ENCODE results near the gene NCCRP1. TPM values are rescaled to one million over a fixed set of nuclear protein-coding genes. Genes with fewer than 3 reads are reported as not detected.
A peak's percentile ranks its signal among the peaks of the same experiment; 100 is the strongest.

Gene NCCRP1
- polyA plus RNA-seq, 4 donors: 0.08 to 3.9 (median 1.1) TPM

DNA sequence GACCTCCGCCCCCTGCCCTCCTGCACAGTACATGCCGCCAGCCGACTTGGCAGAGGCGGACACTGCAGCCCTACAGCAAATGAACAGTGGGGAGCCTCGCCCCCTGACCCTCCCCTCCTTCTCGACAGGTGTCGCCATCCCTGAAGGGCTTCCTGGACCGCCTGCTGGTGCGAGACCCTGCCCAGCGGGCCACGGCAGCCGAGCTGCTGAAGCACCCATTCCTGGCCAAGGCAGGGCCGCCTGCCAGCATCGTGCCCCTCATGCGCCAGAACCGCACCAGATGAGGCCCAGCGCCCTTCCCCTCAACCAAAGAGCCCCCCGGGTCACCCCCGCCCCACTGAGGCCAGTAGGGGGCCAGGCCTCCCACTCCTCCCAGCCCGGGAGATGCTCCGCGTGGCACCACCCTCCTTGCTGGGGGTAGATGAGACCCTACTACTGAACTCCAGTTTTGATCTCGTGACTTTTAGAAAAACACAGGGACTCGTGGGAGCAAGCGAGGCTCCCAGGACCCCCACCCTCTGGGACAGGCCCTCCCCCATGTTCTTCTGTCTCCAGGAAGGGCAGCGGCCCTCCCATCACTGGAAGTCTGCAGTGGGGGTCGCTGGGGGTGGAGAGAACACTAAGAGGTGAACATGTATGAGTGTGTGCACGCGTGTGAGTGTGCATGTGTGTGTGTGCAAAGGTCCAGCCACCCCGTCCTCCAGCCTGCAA lies 18.3 kb upstream of the NCCRP1 start:
- DNase-seq (ENCODE audit: low read depth in 4 of 4, low spot score in 3 of 4): no peak

DNA sequence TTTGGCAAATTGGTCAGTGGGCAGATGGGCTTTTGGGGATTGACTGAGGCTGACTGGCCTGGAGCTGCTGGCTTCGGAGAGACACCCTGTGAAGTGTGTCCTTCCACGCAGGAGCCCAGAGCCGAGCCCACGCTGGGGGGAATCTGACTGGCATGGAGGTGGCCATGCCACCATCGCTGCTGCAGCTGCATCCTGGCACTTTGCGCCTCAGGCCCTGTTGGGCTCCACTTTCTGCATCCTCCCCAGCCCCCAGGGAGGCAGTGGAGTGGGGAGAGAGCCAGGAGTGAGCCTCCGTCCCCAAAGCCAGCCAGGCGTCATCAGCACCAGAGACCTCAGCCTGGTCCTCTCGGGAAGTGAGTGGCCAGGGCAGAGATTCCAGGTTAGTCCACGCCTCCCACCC lies 17.0 kb upstream of the NCCRP1 start:
- no peak for DNase-seq (ENCODE audit: low read depth in 4 of 4, low spot score in 3 of 4)

DNA sequence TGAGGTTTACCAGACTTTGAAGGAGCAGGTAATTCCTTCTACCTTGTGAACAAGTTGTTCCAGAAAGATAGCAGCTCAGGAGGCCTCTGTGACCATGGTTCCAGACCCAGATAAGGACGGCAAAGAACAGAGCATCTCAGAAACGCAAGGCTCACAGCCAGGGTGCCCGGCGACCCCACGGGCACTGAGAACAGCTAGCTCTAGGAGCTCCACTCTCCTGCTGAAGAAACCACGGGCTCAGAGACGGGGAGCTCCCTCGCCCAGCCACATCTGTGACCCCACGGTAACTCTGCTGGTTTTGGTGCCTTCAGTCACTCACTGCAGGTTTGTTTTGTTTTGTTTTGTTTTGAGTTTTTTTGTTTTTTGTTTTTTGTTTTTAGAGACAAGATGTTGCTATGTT lies 16.0 kb upstream of the NCCRP1 start:
- DNase-seq (ENCODE audit: low read depth in 4 of 4, low spot score in 3 of 4): no peak

DNA sequence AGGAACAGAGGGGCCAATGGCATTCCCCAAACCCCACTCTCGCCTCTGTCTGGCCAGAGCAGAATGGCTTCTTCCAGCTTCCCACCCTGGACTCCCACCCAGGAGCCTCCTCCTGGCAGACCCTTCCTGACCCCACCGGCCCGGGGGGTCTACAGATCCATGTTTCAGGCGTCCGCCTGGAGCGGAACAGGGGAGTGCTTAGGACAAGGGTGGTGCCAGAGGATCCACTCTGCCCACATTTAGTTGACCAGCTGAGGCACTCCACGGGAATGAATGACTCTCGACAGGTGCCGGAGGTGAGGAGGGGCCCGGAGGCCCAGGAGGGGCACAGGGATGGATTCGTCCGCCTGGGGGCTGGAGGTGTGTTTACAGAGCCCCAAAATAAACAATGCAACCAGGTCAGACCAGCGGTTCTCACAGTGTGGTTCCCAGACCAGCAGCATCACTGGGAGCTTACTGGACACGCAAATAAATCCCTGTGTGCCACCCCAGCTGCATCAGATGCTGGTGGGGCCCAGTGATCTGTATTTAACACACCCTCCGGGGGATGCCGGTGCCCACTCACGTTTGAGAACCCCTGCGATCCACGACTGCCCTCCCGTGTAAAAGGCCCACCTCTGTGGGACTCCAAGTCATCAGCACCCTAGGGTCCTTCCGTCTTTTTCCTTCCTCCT lies 15.1 kb upstream of the NCCRP1 start:
- no peak for DNase-seq (ENCODE audit: low read depth in 4 of 4, low spot score in 3 of 4)

DNA sequence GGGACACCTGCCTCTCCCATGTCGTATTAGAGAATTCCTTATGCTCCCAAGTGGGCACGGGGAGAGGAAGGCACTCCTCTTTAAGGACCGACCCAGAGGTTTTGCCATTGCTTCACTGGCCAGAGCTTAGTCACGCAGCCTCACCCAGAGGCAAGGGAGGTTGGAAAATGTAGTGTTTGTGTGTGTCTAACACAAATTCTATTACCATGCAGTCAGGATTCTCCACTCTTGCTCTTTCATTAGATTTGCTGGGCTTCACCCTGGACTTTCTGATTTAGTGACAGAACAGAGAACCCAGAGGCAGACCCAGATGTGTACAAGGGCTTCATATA lies 14.6 kb upstream of the NCCRP1 start:
- DNase-seq (ENCODE audit: low read depth in 4 of 4, low spot score in 3 of 4): no peak

DNA sequence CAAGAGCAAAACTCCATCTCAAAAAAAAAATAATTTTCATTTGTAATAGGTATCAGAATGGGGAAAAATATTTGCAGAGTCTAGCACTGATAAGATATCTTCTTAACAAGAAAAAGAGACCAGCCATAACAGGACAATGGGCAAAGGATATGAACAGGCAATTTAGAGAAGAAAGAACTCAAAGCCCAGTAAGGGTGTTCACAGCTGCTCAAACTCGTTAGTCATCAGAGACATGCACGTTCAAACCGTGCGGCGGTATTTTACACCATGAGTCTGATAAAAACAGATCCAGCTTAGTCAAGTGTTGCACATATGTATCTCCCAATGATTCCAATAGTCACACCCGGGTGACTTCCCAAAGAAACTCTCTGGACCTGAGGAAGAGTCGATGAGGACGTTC lies 13.7 kb upstream of the NCCRP1 start:
- DNase-seq (ENCODE audit: low read depth in 4 of 4, low spot score in 3 of 4): no peak

DNA sequence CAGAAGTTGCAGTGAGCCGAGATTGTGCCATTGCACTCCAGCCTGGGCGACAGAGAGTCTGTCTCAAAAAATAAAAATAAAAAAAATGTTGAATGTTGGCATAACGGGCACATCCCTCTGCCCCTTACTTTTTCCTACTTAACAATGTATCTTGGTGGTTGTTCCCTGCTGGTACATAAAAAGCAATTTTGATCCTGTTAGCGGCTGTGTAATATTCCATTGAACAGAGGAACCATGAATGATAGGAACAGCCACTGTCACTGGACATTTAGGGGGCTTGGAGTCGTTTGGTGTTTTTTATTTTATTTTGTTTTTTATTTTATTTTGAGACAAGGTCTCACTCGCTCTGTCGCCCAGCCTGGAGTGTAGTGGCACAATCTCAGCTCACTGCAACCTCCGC lies 10.4 kb upstream of the NCCRP1 start:
- no peak for DNase-seq (ENCODE audit: low read depth in 4 of 4, low spot score in 3 of 4)

DNA sequence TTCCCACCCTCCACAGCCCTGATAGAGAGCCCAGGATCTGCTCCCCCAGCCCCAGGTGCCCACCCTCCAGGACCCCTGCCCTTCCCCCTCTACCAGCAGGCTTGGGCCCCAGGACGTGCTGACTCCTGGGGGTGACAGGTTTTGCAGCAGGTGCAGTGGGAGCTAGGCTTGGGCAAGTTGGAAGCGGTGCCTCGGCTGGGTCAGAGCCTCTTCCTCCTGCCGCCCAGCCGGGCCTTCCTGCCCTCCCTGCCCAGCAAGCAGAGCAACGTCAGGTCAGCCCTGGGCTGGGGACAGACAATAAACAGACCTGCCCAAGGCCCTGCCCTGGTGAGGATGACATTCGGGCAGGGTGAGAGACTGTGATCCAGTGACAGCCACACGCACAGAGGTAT lies 9.2 kb upstream of the NCCRP1 start:
- DNase-seq (ENCODE audit: low read depth in 4 of 4, low spot score in 3 of 4): no peak

DNA sequence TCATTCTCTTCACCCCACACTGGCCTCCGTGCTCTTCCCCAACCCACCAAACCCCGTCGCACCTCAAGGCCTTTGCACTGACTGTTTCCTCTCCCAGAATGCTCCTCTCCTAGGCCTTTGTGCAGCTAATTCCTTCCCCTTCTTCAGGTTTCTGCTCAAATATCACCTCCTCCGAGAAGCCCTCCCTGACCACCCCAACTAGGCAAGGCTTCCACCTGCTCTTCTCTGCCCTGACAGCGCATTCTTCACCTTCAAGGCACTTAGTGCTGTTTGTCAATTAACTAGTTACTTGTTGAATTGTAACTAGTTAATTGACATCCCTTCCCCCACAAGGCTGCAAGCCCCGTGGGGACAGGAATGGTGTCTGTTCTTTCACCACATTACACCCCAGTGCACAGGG lies 7.8 kb upstream of the NCCRP1 start:
- DNase-seq (ENCODE audit: low read depth in 4 of 4, low spot score in 3 of 4): no peak

DNA sequence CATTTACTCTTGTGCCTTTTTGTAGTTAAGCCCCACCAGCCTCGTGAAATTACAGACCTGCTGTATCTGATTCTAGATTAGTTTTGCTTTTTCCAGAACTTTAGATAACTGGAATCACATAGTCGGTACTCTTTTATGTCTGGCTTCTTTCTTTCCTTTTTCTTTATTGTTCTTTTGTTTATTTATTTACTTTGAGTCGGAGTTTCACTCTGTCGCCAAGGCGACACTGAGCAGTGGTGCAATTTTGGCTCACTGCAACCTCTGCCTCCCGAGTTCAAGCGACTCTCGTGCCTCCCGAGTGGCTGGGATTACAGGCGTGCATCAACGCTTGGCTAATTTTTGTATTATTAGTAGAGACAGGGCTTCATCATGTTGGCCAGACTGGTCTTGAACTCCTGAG lies 6.0 kb upstream of the NCCRP1 start:
- no peak for DNase-seq (ENCODE audit: low read depth in 4 of 4, low spot score in 3 of 4)

DNA sequence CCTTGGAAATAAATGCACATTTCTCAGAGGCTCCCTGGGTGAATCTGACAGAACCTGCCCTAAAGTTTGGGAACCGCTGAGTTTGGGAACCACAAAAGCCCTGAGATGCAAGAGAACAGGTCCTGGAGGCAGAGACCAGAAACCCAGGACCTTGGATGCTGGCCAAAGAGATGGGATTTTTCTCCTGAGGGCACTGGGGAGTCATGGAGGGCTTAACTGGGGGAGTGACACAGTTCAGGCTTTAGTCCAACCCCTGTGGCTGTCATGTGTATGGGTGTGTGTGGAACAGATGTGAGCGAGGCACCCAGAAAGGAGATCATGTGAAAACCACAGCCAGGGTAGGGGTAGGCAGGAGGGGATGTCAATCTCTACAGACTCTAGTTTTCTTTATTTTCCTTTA lies 3.9 kb upstream of the NCCRP1 start:
- no peak for DNase-seq (ENCODE audit: low read depth in 4 of 4, low spot score in 3 of 4)

DNA sequence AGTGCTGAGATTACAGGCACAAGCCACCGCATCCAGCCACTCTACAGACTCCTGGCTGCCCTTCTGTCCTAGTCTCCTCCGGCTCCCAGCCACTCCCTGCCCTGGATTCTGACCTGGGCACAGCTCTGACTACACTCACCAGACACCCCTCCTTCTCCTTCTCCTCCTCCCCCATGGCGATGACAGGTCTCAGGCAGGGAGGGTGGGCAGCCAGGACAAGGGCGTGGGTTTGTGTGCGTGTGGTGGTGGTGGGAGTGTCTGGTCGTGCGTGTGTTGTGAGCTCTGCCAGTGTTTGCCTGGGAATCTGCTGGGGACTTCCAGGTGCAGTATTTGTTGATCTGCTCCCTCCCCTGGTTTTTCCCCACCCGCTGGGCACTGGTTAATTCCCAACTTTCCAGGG lies 3.0 kb upstream of the NCCRP1 start:
- no peak for DNase-seq (ENCODE audit: low read depth in 4 of 4, low spot score in 3 of 4)

DNA sequence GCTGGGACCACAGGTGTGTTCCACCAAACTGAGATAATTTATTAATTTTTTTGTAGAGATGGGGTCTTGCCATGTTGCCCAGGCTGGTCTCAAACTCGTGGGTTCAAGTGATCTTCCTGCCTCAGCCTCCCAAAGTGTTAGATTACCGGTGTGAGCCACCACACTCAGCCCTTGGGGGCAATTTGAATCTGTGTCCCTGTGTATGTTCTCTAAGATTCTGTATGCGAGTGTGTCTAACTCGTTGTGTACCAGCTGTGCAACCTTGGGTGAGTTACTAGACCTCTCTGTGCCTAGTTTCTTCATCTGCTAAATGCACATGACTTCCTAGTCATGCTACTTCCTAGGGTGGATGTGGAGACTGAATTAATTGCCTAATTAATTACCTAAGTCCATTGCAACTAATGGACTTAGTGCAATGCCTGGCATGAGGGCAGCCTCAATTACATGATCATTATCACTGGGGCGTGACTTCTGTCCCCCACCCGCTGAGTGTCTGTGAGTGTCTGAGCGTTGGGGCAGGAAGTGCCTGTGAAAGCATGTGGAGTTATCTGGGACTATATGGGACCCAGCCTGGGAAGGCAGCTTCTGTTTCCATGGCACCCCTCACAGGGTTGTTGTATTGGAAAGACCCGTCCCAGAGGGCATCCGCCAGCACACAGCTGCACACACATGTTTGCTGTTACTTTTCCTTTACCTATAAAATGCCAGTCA lies 1.8 kb upstream of the NCCRP1 start:
- DNase-seq (ENCODE audit: low read depth in 4 of 4, low spot score in 3 of 4): no peak

DNA sequence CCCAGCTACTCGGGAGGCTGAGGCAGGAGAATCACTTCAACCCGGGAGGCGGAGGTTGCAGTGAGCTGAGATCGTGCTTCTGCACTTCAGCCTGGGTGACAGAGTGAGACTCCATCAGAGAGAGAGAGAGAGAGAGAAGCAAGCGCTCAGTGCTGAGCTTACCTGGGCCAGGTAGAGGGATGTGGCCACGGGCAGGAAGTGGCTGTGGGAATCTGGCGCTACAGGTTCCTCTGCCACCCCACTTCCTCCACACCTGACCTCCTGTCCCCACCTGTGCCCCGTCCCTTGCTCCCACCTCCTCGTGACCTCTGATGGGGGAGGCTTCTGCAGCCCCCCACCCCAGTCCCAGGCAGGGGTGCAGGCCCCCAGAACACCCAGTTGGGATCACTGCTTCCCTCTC lies 1.0 kb upstream of the NCCRP1 start:
- no peak for DNase-seq (ENCODE audit: low read depth in 4 of 4, low spot score in 3 of 4)

DNA sequence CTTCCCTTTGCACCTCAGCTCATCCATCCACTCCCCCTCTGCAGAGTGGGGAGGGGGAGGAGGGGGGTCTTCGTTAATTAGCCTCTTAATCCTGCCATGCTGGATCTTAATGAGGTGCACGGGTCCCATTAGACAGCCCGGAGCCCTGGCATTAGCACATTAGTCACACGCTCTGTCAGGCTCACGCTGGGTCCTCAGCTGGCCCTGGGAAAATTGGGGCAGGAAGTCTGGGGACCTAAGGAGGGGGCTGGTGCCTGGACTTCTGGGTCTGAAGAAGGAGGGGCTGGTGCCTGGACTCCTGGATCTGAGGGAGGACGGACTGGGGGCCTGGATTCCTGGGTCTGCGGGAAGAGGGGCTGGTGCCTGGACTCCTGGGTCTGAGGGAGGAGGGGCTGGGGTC lies 444 bp upstream of the NCCRP1 start:
- no peak for DNase-seq (ENCODE audit: low read depth in 4 of 4, low spot score in 3 of 4)

DNA sequence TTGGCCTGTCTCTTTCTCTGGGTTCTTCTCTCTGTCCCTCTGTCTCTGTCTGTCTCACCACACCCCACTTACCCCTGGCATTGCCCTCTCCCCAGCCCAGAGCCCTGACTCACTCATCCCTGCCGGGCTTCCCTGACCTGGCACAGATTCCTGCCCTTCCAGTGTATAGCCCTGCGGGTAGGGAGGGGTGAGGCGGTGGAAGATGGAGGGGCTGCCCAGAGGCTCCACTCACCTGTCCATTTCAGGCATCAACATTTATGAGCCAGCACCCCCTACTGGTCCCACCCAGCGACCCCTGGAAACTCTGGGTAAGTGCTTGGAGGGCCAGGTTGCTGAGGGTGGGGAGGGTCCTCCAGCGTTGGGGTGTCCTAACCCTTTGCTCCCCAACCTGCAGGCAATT lies 1.0 kb downstream of the NCCRP1 start:
- DNase-seq (ENCODE audit: low read depth in 4 of 4, low spot score in 3 of 4): no peak

DNA sequence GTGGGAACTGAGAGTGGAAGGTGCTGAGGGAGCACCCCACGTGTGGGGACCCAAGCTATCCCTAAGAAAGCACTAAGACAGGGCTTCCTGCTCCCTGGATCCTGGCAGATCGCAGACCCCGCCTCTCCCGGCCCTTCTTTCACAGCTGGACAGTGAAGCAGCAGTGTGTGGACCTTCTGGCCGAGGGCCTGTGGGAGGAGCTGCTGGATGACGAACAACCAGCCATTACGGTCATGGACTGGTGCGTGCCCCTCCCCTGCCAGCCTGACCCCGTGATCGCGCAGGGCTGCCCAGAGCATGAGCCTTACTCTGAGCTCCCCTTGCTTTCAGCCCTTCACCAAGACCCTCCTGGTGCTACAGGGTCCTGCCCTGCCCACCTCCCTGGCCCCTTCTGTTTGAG lies 2.3 kb downstream of the NCCRP1 start:
- DNase-seq (ENCODE audit: low read depth in 4 of 4, low spot score in 3 of 4): peak in 3 of 4 donors; percentile 41 to 72 (median 57)

DNA sequence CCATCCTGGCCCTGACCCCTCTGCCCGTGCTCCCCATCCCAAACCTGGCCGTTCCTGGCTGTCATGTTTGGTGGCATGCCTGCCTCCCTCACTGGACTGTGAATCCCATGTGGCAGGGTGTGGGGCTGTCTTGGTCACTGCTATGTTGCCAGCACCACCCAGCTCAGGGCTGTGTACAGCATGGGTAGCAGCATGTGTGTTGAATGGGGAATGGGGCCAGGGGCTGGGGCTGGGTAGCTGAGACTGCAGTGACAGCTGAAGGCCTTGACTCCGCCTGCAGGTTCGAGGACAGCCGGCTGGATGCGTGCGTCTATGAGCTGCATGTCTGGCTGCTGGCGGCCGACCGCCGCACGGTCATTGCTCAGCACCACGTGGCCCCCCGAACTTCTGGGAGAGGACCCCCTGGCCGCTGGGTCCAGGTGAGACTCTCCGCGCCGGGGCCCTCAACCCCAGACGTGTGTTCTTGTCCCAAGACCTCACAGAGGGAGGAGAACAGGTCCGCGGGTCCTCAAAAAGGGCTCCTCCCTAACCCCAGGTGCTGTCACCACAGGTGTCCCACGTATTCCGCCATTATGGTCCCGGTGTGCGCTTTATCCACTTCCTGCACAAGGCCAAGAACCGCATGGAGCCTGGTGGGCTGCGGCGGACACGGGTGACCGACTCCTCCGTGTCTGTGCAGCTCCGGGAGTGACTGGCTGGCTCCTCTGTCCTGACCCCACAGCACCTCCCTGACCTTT lies 3.5 kb downstream of the NCCRP1 start:
- no peak for DNase-seq (ENCODE audit: low read depth in 4 of 4, low spot score in 3 of 4)

DNA sequence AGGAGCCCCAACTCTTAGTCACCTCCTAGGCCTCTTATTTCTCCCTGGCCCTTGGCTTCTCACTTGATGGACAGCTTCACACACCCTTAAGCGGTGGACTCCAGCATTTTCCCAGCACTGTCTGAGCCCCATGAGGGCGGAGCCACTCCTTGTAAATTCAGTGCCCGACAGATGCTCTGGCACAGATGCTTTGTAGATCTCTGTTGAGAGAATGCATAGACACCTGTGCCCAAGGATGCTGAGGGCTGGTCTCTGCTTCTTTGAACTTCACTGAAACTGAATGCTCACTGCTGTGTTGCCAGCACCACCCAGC lies 4.0 kb downstream of the NCCRP1 start:
- no peak for DNase-seq (ENCODE audit: low read depth in 4 of 4, low spot score in 3 of 4)

DNA sequence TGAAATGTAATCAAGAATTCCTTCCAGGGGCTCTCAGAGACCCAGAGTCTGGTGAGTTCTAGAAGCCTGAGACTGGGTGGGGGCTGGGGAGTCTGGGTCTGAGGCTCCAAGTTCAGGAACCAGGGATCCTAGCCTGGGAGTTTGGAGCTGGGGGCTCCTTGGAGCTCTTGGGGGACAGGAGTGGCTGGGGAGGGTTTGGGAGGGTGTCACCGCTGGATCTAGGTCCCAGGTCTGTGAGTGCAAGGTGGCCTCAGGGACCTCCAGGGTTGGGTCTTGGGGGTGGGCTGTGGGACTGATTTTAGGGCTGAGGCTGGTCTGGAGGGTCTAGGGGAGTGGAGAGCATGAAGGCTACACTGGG lies 6.2 kb downstream of the NCCRP1 start:
- DNase-seq (ENCODE audit: low read depth in 4 of 4, low spot score in 3 of 4): no peak

DNA sequence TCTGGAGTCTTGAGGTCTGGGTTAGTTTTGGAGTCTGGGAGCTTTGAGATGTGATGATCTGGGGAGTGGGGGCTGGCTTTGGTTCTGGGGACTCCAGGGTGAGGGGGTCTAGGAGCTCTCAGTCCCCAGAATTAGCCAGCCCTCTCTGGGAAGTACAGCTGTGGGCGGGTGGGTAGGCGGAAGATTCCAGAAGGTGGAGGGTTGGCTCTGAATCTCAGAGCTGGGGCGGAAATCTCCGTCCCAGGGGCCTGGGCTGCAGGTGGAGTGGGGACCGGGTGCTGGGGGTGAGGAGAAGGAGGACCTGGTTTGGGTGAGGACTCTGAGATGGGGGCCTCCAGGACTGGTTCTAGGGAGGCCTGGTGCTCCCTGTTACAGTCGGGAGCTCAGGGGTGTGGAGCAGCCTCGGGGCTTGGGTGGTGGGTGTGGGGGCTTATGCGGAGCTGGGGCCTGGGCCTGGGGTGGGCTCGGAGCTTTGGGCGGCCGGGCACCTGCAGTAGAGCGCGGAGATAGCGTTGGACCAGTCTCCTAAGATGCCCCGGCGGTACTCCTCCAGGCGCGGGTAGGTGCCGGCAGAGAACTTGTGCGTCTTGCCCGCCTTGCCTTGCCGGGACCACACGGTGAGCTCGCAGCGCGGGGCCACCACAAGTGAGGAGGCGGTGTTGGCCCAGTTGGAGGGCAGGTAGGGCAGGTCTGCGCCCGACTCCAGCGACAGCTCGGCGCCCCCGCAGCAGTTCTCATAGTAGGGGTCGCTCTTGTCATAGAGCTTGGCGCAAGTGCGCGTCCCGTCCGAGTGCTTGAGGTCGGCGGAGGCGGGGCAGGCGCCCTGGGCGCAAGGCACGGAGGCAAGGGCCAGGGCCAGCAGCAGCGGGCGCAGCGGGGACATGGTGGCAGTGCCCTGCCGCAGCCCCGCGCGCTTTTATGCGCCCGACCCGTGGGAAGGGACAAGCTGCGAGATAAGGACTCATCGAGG lies 6.9 kb downstream of the NCCRP1 start, which contains the start of gene SYCN:
SYCN (minus strand) TSS at position 892 of the 970 bp plus-strand sequence; CDS start at position 883, 9 bp downstream.
- DNase-seq (ENCODE audit: low read depth in 4 of 4, low spot score in 3 of 4): no peak
